VCaP (cell line): Measurements from ENCODE around the gene RASL11A.
"Not testable (repeated sequence)": the region's sequence is repeated elsewhere in the genome, so short reads cannot be mapped to it uniquely, and the experiment has no call there.

Experiments
- H3K27ac ChIP-seq: fragments of 450-650 bp; 2 replicates; pipeline ENCODE4 v1.5.1; 2017
- TF ChIP-seq, protein P1 (sequence below): fragments of 450-650 bp; conservative IDR thresholded peaks from 2 replicates; pipeline ENCODE4 v1.5.1; 2017; ENCODE audit warnings: mild to moderate bottlenecking, moderate library complexity

RASL11A gene

GRCh38 chr13:27281420-27281819 is 10.8 kb downstream of the RASL11A start:
- TF ChIP-seq, protein P1, sequence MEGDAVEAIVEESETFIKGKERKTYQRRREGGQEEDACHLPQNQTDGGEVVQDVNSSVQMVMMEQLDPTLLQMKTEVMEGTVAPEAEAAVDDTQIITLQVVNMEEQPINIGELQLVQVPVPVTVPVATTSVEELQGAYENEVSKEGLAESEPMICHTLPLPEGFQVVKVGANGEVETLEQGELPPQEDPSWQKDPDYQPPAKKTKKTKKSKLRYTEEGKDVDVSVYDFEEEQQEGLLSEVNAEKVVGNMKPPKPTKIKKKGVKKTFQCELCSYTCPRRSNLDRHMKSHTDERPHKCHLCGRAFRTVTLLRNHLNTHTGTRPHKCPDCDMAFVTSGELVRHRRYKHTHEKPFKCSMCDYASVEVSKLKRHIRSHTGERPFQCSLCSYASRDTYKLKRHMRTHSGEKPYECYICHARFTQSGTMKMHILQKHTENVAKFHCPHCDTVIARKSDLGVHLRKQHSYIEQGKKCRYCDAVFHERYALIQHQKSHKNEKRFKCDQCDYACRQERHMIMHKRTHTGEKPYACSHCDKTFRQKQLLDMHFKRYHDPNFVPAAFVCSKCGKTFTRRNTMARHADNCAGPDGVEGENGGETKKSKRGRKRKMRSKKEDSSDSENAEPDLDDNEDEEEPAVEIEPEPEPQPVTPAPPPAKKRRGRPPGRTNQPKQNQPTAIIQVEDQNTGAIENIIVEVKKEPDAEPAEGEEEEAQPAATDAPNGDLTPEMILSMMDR: no peak
- H3K27ac ChIP-seq: no peak overlapping the region

- TF ChIP-seq, protein P1: peak; percentile 37; the same call in 1 of the 2 replicates
- no peak overlapping the region for H3K27ac ChIP-seq
These were observed 13.4 kb downstream of the RASL11A start for GRCh38 chr13:27283906-27284493.

- TF ChIP-seq, protein P1: no peak
- no peak overlapping the region for H3K27ac ChIP-seq
These were observed 17.8 kb downstream of the RASL11A start for GRCh38 chr13:27288392-27288791.

DNA sequence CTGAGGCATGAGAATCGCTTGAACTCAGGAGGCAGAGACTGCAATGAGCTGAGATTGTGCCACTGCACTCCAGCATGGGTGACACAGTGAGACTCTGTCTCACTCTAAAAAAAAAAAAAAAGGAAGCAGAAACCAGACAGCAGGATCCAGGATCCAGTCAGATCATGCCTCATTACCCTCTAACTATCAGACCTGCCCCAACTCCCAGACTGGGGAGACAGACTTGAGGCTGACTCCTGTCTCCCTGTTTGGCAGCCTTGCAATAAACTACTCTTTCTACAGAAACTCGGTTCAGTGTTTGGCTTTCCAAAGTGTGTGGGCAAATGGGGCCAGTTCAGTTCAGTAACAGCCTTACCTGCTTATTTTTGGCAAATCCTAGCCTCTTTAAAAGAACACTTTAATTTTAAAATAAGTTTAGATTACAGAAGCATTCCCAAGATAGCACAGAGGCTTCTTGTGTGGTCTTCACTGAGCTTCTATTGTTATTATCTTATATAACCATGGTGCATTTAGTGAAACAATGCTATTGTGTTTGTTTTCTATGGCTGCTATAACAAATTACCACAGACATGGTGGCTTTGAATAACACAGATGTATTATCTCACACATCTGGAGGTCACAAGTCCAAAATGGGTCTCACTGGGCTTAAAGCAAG is 18.5 kb downstream of the RASL11A start:
- no peak overlapping the region for H3K27ac ChIP-seq
- TF ChIP-seq, protein P1: no peak

DNA sequence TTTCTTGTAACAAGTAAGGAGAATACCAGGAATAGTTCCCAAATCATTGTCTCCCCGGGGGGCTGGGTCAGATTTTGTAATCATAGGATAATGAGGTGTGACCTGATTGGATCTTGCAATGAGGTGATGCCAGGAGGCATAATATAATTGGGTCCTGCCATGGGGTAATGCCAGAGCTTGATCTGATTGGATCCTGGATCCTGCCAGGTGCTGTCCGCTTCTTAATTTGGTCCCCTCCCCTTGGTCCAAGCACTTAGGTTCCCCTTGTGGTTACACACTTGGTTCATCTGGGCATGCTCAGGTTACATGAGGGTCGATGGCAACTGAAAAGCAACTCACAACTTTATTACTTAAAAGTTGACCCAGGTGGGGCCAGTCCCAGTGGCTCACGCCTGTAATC is 20.1 kb downstream of the RASL11A start:
- TF ChIP-seq, protein P1: no peak
- no peak overlapping the region for H3K27ac ChIP-seq

GRCh38 chr13:27291967-27292366 is 21.3 kb downstream of the RASL11A start:
- not testable (repeated sequence) for H3K27ac ChIP-seq

DNA sequence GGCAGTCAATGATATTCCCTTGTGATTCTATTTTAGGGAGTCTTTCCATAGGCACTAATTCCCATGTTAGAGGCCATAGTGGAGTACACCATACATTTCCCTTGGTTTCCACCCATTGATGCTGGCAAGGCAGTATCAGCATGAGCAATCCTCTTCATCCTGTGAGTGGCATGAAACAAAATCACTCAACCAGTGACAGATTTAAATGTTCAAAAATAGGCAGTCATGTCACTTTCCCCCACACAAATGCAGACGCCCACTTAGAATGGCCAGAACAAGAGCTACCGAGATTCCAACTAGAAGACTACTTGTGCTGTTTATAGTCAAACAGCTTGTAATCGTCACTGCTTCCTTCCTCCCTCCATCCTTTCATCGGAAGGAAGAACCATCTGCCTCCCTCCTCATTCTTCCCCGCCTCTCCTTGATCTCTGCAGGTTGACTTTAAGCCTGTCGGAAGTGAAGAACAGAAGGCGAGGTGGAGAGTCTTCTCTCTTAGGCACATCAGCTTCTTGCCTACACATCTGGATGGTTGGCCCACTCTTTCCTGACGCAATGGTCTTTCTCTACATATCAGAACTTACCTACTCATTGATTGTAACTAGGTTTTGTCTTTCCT is 22.6 kb downstream of the RASL11A start:
- TF ChIP-seq, protein P1: no peak
- no peak overlapping the region for H3K27ac ChIP-seq
